Measurements from ENCODE around the gene TBX10. TPM values are rescaled to one million over a fixed set of nuclear protein-coding genes. Genes with fewer than 3 reads are reported as not detected.
"Not testable (repeated sequence)": the region's sequence is repeated elsewhere in the genome, so short reads cannot be mapped to it uniquely, and the experiment has no call there.

The TBX10 gene
- total RNA-seq, 1 experiment from 2014 or later: not detected

DNA sequence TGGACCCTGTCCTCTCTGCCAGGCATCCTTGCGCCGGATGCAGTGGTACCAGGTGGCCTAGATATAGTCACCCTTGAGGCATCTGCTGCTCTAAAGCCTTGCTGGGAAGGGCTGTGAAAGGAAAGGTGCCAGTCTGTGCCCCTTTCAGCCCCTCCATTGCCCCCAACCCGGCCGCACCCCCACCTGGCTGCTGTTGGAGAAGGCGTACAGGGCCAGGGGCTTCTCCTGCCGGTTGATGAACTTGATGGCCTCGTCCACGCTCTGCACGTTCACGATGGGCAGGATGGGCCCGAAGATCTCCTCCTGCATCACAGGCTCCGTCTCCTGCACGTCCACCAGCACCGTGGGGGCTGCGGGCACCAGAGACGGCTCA is 24.6 kb upstream of the TBX10 start:
- no peak for DNase-seq (ENCODE audit: low read depth)

DNA sequence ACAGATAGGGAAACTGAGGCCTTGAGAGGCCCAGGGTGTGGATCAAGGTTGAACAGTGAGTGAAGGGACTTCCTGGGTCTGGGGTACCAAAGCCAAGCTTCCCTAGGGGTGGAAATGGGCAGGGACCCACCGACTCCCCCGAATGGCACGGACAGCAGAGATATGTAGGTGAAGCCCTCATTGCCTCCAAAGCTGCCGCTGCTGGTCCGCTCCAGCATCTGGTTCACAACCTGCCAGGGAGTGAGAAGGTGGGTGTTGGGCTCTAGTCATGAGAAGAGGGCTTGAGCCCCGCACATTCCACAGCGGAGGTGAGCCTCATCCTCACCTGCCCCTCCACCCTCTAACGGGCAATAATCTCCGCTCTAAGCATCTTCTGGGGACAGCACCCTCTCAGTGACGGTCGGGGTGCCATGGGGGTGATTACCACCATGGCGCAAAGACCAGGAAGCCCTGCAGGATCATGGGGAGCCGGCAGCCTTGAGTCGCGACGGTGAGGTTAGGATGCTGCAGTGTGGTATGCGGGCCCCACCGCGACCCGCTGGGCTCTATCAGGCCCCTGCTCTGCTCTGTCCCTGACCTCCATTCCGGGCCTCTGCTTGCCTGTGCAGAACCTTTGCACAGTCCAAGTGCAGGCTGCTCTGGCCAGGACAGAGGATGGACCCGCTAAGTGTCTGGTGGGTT is 24.1 kb upstream of the TBX10 start:
- DNase-seq (ENCODE audit: low read depth): no peak

DNA sequence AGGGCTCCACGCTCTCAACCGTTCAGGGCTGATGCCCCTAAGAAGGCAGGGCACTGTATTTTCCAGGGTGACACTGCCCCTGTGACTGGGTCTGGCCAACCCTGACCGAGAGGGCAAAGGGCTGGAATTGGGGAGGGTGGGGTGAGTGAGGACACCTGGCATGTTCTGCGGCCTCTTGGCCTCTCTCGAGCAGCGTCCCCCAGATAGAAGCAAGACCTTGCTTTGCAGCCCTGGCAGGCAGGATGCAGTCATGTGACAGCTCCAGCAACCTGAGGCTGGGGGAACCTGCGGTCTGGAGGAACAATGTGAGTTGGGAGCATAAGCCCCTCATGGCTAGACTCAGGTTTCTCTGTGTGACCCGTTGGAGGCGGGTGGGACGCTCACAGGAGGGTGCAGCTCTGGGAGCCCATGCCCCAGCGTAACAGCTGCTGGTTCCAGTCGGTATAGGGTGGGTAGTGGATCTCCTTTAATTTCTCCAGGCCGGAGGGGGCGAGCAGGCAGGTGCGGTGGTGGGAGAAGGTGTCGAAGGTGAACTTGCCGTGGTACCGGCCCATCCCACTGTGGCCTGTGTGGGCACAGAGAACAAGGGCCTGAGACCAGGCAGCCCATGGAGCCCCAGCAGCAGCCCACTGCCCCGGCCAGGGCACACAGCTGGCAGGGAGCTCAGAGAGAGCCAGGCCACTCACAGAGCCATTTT is 23.4 kb upstream of the TBX10 start:
- DNase-seq (ENCODE audit: low read depth): no peak

DNA sequence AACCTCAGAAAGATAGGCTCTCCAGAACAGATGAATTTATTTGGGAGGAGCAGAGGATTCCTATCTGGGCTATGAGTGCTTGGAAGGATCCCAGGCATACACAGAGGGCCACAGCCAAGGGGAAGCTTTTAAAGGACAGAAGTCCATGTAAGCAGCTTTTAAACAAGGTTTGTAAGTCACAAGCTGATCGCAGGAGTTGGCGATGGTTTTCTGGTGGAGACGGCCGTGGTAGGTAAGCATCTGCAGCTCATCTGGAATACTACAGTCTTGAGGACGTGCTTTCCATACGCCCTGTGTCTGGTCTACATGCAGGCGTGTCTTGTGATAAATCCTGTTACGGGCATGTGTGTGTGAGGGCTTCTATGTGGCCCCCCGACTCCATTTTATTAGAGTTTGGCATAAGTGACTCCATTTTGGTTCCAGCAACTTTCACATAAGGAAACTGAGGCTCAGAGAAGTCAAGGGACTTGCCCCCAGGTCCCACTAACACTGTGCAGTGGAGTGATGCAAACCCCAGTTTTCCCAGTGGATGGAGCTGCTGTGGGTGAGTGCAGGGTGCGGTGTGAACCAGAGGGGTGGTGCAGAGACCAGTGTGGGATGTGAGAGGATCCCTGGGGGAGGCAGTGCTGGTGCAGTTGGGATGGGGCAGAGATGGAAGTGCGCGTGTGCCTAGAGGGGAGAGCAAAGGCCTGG is 22.7 kb upstream of the TBX10 start:
- no peak for DNase-seq (ENCODE audit: low read depth)

DNA sequence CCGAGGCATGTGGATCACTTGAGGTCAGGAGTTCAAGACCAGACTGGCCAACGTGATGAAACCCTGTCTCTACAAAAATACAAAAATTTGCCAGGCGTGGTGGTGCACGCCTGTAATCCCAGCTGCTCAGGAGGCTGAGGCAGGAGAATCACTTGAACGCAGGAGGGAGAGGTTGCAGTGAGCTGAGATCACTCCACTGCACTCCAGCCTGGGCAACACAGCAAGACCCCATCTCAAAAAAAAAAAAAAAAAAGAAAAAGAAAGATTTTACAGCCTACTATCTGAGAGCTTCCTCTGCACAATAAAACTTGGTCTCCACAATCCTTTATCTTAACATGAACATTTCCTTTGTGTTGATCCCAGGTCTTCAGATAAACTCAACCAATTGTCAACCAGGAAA is 21.2 kb upstream of the TBX10 start:
- DNase-seq (ENCODE audit: low read depth): not testable (repeated sequence)

DNA sequence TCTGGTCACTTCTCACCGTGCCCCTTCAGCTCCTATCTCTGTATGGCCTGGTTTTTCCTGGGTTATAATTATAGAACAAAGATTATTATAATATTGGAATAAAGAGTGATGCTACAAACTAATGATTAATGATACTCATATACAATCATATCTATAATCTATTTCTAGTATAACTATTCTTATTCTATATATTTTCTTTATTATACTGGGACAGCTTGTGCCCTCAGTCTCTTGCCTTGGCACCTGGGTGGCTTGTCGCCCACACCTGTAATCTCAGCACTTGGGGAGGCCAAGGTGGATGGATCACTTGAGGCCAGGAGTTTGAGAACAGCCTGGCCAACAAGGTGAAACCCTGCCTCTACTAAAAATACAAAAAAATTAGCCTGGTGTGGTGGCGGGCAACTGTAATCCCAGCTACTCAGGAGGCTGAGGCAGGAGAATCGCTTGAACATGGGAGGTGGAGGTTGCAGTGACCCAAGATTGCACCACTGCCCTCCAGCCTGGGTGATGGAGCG is 20.1 kb upstream of the TBX10 start:
- not testable (repeated sequence) for DNase-seq (ENCODE audit: low read depth)

DNA sequence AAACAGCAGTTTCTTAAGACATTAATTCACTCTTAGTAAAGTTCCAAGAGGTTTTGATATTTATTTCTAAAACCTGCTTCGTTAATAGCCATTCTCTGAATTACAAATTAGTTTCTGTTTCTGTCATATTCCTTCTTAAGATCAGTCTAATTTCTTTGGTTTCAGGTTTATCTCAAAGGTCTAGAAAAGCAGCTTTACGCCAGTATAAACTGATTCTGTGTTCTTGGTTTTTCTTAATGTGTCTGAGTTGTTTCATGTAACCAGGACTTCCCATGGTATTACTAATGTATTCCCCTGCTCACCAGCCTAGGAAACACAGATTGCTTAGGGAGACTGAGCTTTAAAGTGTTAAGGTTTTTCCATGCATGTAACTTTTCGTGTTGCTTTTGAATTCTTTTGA is 17.7 kb upstream of the TBX10 start:
- DNase-seq (ENCODE audit: low read depth): no peak

DNA sequence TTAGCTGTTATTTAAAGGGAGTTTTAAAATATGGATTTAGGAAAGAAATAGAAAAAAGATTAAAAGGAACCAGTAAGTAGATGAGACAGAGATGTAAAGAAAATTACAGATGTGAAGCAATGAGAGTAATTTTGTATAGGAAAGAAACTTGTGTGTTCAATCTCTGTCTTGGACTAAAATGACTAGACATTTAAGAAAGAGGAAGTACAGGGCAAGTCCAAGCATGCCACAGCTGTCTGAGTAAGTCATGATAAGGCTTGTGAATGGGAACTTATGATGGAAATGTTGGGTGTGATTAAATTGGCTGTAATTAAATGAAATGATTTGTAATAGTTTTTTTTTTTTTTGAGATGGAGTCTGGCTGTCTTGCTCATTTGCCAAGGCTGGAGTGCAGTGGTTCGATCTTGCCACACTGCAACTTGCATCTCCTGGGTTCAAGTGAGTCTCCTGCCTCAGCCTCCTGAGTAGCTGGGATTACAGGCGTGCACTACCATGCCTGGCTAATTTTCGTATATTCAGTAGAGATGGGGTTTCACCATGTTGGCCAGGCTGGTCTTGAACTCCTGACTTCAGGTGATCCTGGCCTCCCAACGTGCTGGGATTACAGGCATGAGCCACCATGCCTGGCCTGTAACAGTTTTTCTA is 16.8 kb upstream of the TBX10 start:
- DNase-seq (ENCODE audit: low read depth): no peak

DNA sequence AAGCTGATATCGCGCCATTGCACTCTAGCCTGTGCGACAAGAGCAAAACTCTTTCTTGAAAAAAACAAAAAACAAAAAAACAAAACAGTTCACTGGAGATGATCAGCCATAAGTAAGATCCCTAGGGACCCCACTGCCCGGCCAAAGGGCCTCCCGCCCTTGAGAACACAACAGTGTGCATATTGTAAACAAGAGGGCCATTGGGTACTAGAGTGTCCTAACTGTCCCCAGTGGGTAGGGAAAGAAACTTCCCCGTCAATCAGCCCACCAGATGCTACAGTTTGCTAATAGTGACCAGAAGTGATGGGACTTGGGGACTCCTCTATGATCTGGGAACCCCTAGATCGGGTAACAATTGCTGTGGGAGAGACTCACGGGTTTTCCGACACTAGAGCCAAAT is 14.7 kb upstream of the TBX10 start:
- DNase-seq (ENCODE audit: low read depth): no peak

DNA sequence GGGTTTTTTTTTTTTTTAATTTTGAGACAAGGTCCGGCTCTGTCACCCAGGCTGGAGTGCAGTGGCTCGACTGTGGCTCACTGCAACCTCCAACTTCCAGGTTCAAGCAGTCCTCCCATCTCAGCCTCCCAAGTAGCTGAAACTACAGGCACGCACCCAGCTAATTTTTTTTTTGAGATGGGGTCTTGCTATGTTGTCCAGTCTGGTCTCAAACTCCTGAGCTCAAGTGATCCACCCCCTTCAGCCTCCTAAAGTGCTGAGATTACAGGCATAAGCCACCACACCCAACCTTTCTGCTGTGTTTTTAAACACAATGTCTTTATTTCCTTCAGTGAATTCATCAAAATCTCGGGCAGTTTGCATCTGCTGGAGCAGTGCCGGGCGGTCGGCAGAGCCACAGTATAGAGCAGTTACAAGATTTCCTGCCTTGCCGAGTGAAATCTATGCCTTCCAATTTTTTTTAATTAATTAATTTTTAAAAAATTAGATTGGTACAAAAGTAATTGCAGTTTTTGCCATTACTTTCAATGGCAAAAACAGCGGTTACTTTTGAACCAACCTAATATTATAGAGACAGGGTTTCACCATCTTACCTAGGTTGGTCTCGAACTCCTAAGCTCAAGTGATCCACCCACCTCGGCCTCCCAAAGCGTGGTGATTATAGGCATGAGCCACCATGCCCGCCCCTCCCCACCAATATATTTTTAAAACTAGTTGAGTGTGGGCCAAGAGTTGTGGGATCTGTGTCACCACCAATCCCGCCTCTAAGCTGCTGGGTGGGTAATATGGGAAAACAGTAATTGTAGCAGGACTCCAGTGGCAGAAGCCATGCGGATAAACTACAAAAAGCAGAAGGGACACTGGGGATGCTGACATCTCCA is 13.6 kb upstream of the TBX10 start:
- no peak for DNase-seq (ENCODE audit: low read depth)

DNA sequence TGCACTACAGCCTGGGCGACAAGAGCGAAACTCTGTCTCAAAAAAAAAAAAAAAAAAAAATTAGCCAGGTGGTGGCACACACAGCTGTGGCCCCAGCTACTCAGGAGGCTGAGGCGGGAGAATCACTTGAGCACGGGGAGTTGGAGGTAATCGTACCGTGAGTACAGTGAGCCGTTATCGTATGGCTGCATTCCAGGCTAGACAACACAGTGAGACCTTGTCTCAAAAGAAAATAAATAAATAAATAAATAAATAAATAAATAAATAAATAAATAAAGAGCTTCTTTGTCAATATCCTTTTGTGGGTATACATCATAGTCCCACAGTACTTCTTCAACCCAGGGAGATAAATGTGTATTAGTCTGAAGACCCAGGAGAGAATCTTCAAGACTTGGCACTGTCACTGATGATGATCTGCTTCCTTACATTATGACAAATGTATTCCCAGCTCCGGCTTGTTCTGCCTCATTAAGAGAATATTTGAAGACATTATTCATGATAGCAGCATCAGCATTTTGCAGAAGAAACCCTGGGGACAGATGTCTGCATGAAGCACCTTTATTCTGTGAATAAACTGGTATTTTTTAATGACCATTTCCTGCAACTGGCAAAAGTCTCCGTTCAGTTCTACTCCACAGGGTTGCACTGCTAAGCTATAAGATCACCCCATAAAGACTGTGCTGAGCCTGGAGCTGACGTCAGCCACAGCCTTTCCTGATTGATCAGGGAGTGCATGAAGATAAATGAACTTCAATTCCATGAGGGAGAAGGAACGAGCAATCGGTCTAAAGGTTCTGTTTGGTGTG is 12.6 kb upstream of the TBX10 start:
- DNase-seq (ENCODE audit: low read depth): no peak

DNA sequence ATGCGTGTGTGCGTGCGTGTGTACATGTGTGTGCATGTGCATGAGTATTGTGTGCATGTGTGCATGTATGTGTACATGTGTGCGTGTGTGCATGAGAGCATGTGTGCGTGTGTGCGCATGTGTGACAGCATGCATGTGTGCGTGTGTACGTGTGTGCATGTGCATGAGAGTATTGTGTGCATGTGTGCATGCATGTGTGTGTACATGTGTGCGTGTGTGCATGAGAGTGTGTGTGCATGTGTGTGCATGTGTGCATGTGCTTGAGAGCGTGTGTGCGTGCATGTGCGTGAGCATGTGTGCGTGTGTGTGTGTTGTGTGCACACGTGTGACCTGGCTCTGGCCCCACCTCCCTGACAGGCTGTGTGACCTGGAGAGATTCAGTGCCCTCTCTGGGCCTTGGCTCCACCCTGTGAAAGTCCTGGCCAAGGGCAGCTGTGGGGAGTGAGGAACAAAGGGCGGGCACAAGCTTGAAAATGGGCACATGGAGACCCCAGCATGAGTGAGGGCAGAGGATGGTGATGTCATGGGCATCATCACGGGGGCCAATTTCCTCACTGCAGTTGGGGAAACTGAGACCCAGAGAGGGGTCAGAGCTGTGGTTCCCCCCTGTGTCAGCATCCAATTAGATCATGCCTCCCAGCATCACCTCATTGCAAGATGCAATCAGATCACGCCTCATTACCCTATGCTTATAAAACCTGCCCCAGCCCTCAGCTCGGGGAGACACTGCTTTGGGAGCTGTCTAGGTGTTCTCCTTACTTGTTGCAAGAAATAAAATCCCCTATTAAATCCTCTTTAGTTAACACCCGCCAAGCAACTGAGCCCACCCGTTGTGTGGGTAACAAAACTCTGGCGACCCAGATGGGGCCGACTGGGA is 10.3 kb upstream of the TBX10 start:
- no peak for DNase-seq (ENCODE audit: low read depth)

DNA sequence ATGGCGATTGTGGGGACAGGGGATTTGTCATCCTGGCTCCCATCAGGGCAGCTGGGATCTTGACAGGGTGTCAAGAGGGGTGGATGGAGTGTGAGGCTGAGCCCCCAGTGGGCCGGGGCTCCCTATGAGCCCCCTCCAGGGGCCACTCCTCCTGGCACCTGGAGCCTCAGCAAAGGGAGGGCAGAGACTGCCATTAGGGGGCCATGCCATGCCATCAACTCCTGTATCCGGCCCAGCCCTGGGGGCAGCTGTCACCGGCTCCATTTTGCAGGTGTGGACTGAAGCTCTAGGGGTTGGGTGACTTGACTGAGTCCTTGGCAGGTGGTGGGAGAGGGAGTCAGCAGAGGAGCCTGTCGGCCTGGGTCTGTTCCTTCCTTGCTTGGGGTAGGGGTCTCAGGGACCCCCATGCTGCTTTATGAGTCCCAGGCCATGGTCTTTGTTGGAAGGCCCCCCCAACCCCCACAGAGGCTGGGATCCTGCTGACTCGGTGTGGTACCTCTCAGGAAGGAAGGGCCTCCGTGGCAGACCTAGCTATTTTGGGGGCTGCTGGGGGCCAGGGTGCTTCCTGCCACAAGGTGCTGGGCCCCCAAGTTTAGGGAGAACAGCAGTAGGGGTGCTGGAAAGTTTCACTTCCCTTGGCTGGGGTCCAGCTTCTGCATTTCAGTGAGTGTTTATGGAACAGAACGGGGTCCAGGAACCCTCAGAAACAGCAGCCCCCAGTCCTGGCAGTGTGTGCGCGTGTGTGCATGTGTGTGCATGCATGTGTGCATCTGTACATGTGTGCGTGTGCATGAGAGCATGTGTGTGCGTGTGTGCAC is 9.4 kb upstream of the TBX10 start:
- DNase-seq (ENCODE audit: low read depth): no peak

DNA sequence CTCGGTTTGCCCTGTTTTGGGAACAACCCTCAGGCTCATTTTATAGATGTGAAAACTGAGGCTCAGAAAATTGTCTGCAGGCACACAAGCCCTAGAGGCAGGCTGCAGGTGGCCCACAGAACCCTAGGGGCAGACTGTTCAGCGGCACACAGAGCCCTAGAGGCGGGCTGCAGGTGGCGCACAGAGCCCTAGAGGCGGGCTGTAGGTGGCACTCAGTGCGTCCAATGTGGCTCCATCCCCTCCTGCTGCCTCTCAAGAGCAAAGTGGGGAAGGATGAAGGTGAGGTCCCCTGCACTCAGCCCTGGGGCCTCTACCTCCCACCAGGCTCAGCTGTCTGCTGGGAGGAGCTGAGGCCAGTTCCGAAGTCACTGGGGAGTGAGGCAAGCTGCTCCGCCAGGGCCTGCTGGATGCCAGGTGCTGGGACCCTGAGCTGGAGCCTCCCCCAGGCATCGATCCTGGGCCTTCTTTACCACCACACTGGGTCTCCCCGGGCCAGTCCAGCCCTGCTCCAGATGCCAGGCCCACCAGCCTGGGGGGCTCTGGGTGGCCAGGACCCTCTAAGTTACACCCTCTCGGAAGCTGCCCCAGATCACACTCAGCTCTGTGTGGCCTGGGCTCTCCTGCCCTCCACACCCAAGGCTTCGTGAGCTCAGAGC is 8.7 kb upstream of the TBX10 start:
- no peak for DNase-seq (ENCODE audit: low read depth)

DNA sequence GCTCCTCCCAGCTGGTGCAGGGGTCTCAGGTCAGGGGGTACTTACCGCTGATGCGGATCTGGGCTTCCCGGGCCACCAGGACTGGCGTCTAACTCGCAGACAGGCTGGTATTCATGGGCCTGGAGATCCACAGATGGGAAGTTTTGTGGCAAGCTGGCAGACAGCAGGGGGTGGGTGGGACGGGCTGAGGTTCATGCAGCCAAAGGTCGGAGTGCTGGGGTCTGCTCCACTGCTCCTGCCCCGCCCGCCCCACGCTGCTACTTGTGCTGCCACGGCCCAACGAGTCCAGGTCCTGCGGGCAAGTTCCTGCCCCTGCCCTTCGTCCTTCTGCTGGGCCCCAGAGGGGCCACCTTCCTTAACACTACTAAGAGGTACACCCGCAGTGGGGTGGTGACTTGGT is 7.9 kb upstream of the TBX10 start:
- no peak for DNase-seq (ENCODE audit: low read depth)

DNA sequence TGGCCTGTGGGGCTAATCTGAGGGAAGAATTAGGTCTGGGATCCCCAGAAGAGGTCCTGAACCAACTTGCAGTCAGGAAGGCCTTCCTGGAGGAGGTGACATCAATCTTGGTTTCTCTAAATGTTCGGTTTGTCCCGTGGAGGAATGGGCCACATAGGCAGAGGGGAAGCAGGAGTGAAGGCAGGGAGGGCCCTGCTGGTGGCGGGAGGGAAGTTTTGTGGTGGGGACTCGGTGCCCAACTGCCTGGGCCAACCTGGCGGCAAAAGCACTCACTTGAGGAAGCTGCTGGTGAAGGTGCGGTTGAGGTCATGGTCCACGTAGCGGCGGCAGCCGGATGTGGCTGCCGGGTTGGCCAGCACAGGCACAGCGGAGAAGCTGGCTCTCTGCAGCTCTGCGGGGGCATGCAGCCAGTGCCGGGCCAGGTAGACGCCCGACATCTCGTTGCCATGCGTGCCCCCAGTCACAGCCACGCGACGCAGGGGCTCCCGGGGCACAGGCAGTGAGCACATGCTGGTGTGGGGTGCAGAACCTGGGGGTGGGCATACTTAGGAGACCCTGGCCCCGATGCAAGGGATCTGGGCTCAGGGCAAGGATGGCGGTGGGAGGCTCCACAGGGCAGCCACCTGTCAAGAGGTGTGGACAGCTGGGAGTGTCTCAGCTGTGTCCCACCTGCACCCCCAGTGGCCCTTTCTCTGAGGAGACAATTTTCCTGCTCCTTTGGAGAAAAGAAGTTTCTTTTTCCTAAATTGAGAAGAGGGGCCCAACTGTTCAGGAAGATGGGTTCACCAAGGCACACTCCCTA is 7.2 kb upstream of the TBX10 start:
- DNase-seq (ENCODE audit: low read depth): no peak
